Posterior cingulate gyrus (tissue), 11 donors: ENCODE data around the gene ASIC4.
A peak's percentile ranks its signal among the peaks of the same experiment; 100 is the strongest.

ENCODE experiments used
- DNase-seq, 10 donors: peaks; one replicate each; pipeline versions ENCODE4 v3.0.0 to v3.0.0-alpha.2; 2020 to 2021; ENCODE audit warnings: mixed read lengths in 3 of 10
- intact Hi-C: fragments of 100-400 bp; cut with DNase I; formaldehyde crosslinking; loops from one replicate; pipeline ENCODE4 v1.15.1; 2023

ASIC4 gene

GRCh38 chr2:219511547-219512325 lies 2.5 kb upstream of the ASIC4 start:
- intact Hi-C loops: no loop called here
- peak in 2 of 10 donors; percentile 71 to 78 for DNase-seq

GRCh38 chr2:219512524-219513216 lies 1.6 kb upstream of the ASIC4 start:
- DNase-seq: peak in 1 of 10 donors; percentile 52

GRCh38 chr2:219513787-219514186 lies 495 bp upstream of the ASIC4 start:
- intact Hi-C loops: no loop called here
- DNase-seq: peak in 1 of 10 donors; percentile 44

More at GRCh38 chr2:219512524-219513216, 1.6 kb upstream of the ASIC4 start:
- intact Hi-C loops: no loop called here

- peak in 1 of 10 donors; percentile 69 for DNase-seq
- intact Hi-C loops: no loop called here
Observed at GRCh38 chr2:219514836-219515235, 554 bp downstream of the ASIC4 start.

- DNase-seq: no peak
- intact Hi-C loops: no loop called here
Observed at GRCh38 chr2:219515874-219516629, 1.8 kb downstream of the ASIC4 start.

GRCh38 chr2:219516888-219517287 lies 2.6 kb downstream of the ASIC4 start:
- intact Hi-C loops: no loop called here
- no peak for DNase-seq

- intact Hi-C loops: no loop called here
- DNase-seq: no peak
Observed at GRCh38 chr2:219517954-219518778, 3.9 kb downstream of the ASIC4 start.

GRCh38 chr2:219519526-219519916 lies 5.2 kb downstream of the ASIC4 start:
- DNase-seq: no peak
- intact Hi-C loops: no loop called here

GRCh38 chr2:219520079-219520478 lies 5.8 kb downstream of the ASIC4 start:
- intact Hi-C loops: loop anchor here (5.0 kb wide), 1 partner anchor 38 kb away; no protein-coding TSS in a partner anchor
- peak in 1 of 10 donors; percentile 23 for DNase-seq

- intact Hi-C loops: loop anchor here (5.0 kb wide), 1 partner anchor 39 kb away; no protein-coding TSS in a partner anchor
- DNase-seq: peak in 2 of 10 donors; percentile 66 to 86
Observed at GRCh38 chr2:219521066-219521880, 7.0 kb downstream of the ASIC4 start.

GRCh38 chr2:219522111-219523030 lies 8.1 kb downstream of the ASIC4 start:
- intact Hi-C loops: loop anchor here (5.0 kb wide), 1 partner anchor 40 kb away; no protein-coding TSS in a partner anchor
- DNase-seq: peak in 6 of 10 donors; percentile 28 to 93 (median 72)

- intact Hi-C loops: loop anchor here (5.0 kb wide), 1 partner anchor 41 kb away; no protein-coding TSS in a partner anchor
- DNase-seq: peak in 1 of 10 donors; percentile 51
Observed at GRCh38 chr2:219523031-219523671, 8.9 kb downstream of the ASIC4 start.

GRCh38 chr2:219524817-219525216 lies 10.5 kb downstream of the ASIC4 start:
- intact Hi-C loops: loop anchor here (5.0 kb wide), 1 partner anchor 43 kb away; no protein-coding TSS in a partner anchor
- DNase-seq: no peak

GRCh38 chr2:219525533-219526232 lies 11.4 kb downstream of the ASIC4 start:
- peak in 1 of 10 donors; percentile 35 for DNase-seq
- intact Hi-C loops: no loop called here

GRCh38 chr2:219526320-219527075 lies 12.2 kb downstream of the ASIC4 start:
- intact Hi-C loops: no loop called here
- DNase-seq: peak in 1 of 10 donors; percentile 25

GRCh38 chr2:219527076-219527394 lies 12.8 kb downstream of the ASIC4 start:
- intact Hi-C loops: no loop called here
- peak in 2 of 10 donors; percentile 74 to 76 for DNase-seq
